GM12875 (cell line): ENCODE data around the gene SPTBN5.

Experiments
- H3K4me3 ChIP-seq: one replicate; pipeline ENCODE4 v1.5.1; 2011; ENCODE audit warnings: low read depth, low read length, control low read depth
- CTCF ChIP-seq: IDR thresholded peaks from 2 replicates; pipeline ENCODE4 v1.5.1; 2011; ENCODE audit warnings: low read depth, mild to moderate bottlenecking, control low read depth, inconsistent platforms, low read length, moderate library complexity, borderline replicate concordance; ENCODE audit not compliant: insufficient read depth

Gene SPTBN5

GRCh38 chr15:41840673-41841072 is 53.2 kb downstream of the SPTBN5 start:
- no peak overlapping the region for H3K4me3 ChIP-seq
- TF ChIP-seq CTCF = no peak

DNA sequence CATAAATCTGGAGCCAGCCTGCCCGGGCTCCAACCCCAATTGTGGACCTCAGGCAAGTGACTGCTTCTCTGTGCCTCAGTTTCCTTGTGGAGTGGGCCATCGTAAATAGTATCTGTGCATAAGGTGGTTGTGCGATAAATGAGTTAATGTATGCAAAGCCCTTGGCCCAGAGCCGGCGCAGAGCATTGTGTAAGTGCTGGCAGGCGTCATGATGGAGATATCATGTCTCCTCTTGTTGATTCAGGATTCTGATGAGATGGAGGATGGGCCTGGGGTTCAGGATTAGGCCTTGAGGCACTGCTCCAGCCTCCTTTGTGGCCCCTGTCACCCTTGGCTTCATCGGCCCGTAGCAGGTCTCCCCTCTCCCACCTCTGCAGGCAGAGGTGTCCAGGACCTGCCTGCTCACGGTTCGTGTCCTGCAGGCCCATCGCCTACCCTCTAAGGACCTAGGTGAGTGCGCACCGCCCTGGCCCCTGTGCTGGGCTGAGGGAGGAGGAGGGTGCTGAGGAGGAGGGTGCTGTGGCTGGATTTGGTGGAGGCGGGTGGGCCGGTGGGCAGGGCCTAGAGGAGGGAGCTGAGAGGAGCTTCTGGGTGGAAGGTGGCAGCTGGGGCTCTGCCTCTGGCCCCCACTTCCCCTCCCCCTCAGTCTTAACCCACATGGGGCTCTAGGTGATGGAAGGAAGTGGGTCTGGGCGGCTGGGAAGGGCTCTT is 53.9 kb downstream of the SPTBN5 start:
- no peak overlapping the region for H3K4me3 ChIP-seq
- no peak for TF ChIP-seq CTCF

GRCh38 chr15:41838400-41838897 is 55.4 kb downstream of the SPTBN5 start, which contains the start of gene PLA2G4B:
PLA2G4B (plus strand) TSS chr15:41838847; CDS start chr15:41838914, 67 bp downstream.
- no peak within 1 kb of the TSS for H3K4me3 ChIP-seq

GRCh38 chr15:41836713-41837454 is 57.0 kb downstream of the SPTBN5 start:
- no peak for TF ChIP-seq CTCF
- H3K4me3 ChIP-seq = no peak overlapping the region

More at GRCh38 chr15:41838400-41838897, 55.4 kb downstream of the SPTBN5 start, which contains the start of gene PLA2G4B:
- TF ChIP-seq CTCF = no peak

GRCh38 chr15:41836073-41836472 is 57.8 kb downstream of the SPTBN5 start:
- TF ChIP-seq CTCF = no peak
- no peak overlapping the region for H3K4me3 ChIP-seq

DNA sequence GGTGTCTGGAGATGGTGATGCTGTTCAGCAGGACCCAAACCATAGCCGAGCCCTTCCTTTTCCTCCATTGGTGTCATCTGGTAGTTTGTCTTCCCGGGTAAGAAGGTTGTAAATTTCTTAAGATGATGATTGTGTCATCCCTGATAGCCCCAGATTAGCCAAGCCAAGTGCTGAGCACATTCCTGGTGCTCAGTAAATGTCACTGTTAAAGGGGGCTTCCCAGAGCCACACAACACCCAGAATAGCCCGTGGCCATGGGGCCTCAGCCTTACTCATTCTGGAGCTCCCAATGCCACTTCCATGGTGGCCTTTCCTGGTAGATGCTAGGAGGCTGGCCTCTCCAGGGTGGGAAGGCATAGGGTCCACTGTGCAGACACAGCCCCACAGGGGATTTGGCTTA is 59.8 kb downstream of the SPTBN5 start:
- no peak overlapping the region for H3K4me3 ChIP-seq
- TF ChIP-seq CTCF = no peak
